KMS-11 (cell line): ENCODE measurements around the gene RTN4R.
"Not testable (repeated sequence)": the region's sequence is repeated elsewhere in the genome, so short reads cannot be mapped to it uniquely, and the experiment has no call there.

Source experiments
- H2AFZ ChIP-seq: fragments of 200-600 bp; sonication (generic); 2 replicates; pipeline ENCODE4 v1.6.1; 2016; ENCODE audit warnings: antibody characterized with exemption, mixed run types, low read depth
- H3K27ac ChIP-seq: fragments of 200-600 bp; sonication (generic); 2 replicates; pipeline ENCODE4 v1.6.1; 2016; ENCODE audit warnings: mild to moderate bottlenecking, mixed run types
- H3K27me3 ChIP-seq: fragments of 200-600 bp; sonication (generic); 2 replicates; pipeline ENCODE4 v1.6.1; 2017; ENCODE audit warnings: mild to moderate bottlenecking, low read depth, mixed run types, moderate library complexity; ENCODE audit not compliant: insufficient read depth
- H3K36me3 ChIP-seq: fragments of 200-600 bp; sonication (generic); 2 replicates; pipeline ENCODE4 v1.6.1; 2017; ENCODE audit warnings: mild to moderate bottlenecking, mixed run types; ENCODE audit not compliant: insufficient read depth
- H3K4me1 ChIP-seq: fragments of 200-600 bp; sonication (generic); 2 replicates; pipeline ENCODE4 v1.6.1; 2016; ENCODE audit warnings: mild to moderate bottlenecking, low read depth, mixed run types; ENCODE audit not compliant: poor library complexity, severe bottlenecking
- H3K4me2 ChIP-seq: fragments of 200-600 bp; sonication (generic); 2 replicates; pipeline ENCODE4 v1.7.0; 2016; ENCODE audit warnings: mild to moderate bottlenecking, mixed run types
- H3K4me3 ChIP-seq: fragments of 200-600 bp; sonication (generic); IDR thresholded peaks from 2 replicates; pipeline ENCODE4 v1.6.1; 2017; ENCODE audit warnings: low read depth, low read length, mixed read lengths; ENCODE audit not compliant: insufficient read depth
- H3K79me2 ChIP-seq: fragments of 200-600 bp; sonication (generic); 2 replicates; pipeline ENCODE4 v1.6.1; 2016; ENCODE audit warnings: low read depth, mixed run types; ENCODE audit not compliant: insufficient read depth
- H3K9ac ChIP-seq: fragments of 200-600 bp; sonication (generic); 2 replicates; pipeline ENCODE4 v1.6.1; 2016; ENCODE audit warnings: mild to moderate bottlenecking, mixed run types
- H4K20me1 ChIP-seq: fragments of 200-600 bp; sonication (generic); 2 replicates; pipeline ENCODE4 v1.6.1; 2016; ENCODE audit warnings: mild to moderate bottlenecking, mixed run types; ENCODE audit not compliant: insufficient read depth
- TF ChIP-seq, protein P1 (sequence below): fragments of 200-600 bp; sonication (generic); conservative IDR thresholded peaks from 2 replicates; pipeline ENCODE4 v1.6.1; 2017; ENCODE audit warnings: low read depth, mild to moderate bottlenecking, antibody characterized with exemption, low read length, moderate library complexity, mixed read lengths

The RTN4R gene

DNA sequence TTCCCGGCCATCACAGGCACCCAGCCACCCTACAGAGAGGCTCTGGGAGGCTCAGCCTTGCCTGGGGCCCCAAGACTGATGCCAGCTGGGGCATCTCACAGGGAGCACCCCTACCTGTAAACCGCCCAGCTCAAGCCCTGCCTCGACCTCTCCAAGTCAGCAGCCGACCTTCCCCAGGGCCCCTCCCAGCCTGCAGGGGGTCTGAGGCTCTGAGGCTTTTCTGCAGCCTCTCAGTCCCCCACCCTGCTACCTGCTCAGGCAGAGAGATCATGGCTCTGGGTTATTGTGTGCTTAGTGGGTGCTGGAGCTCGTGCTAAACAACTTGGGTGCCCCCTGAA is 23.1 kb upstream of the RTN4R start:
- Histone ChIP-seq H3K4me3 (no peak overlapping the region), H3K27me3 (peaks cover 53% of the 10 kb centered on the region), H3K4me2 (no peak overlapping the region), H4K20me1 (no peaks in the 10 kb centered on the region), H2AFZ (no peak overlapping the region), H3K79me2 (no peaks in the 10 kb centered on the region), H3K27ac (no peak overlapping the region), H3K9ac (no peak overlapping the region), H3K36me3 (no peaks in the 10 kb centered on the region), H3K4me1 (no peaks in the 10 kb centered on the region)
- TF ChIP-seq, protein P1, sequence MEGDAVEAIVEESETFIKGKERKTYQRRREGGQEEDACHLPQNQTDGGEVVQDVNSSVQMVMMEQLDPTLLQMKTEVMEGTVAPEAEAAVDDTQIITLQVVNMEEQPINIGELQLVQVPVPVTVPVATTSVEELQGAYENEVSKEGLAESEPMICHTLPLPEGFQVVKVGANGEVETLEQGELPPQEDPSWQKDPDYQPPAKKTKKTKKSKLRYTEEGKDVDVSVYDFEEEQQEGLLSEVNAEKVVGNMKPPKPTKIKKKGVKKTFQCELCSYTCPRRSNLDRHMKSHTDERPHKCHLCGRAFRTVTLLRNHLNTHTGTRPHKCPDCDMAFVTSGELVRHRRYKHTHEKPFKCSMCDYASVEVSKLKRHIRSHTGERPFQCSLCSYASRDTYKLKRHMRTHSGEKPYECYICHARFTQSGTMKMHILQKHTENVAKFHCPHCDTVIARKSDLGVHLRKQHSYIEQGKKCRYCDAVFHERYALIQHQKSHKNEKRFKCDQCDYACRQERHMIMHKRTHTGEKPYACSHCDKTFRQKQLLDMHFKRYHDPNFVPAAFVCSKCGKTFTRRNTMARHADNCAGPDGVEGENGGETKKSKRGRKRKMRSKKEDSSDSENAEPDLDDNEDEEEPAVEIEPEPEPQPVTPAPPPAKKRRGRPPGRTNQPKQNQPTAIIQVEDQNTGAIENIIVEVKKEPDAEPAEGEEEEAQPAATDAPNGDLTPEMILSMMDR = no peak

DNA sequence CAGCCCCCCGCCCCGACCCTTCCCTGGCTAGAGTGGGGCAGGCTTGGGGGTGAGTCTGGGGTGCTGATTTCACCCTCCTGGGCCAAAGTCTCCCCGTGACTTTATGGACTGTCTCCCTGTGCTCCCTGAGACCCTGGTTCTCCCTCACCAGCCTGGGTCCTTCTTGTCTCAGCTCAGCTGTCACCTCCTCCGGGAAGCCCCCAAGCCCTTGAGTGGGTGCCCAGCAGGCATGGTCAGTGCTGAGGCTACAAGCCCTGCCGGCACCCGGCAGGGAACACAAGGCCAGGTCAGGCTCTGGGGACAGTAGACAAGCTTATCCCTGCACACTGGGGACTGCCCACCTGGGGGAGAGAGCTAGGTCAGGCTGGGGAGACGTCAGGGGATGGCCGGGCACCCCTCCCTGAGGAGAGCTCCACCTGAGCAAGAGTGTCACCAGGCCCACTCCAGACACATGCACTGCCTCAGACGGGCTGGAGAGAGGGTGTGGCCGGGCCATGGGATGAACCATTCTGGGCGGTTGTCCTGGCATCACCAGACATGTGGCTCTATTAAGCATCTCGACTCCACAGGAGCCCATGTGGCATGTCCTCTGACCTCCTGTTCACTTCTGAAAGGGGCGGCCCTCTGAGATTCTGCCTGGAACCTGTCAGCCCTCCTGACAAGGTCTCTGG is 22.6 kb upstream of the RTN4R start:
- no peak overlapping the region for H3K4me2 ChIP-seq
- H3K36me3 ChIP-seq = no peaks in the 10 kb centered on the region
- H3K27me3 ChIP-seq = peaks cover 53% of the 10 kb centered on the region
- no peaks in the 10 kb centered on the region for H3K4me1 ChIP-seq
- no peak overlapping the region for H3K27ac ChIP-seq
- H3K9ac ChIP-seq = no peak overlapping the region
- H4K20me1 ChIP-seq = no peaks in the 10 kb centered on the region
- H3K4me3 ChIP-seq = no peak overlapping the region
- TF ChIP-seq, protein P1 = no peak
- H3K79me2 ChIP-seq = no peaks in the 10 kb centered on the region
- H2AFZ ChIP-seq = no peak overlapping the region

DNA sequence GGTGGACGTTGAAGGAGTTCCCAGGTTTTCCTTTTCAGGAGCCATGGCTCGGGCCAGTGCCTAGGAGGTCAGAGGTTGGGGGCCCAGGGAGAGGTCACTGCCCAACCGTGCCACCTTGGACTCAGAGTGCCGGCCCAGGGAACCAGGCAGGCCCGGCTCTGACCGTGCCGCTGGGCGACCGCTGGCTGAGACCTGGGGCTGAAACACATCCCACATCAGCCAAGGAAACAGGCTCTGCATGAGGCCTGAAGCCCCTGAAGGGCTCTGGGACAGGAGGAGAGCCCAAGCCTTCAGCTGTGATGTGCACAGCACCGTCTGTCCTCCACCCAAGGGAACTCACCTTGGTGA is 21.9 kb upstream of the RTN4R start:
- no peaks in the 10 kb centered on the region for H3K4me1 ChIP-seq
- H3K79me2 ChIP-seq = no peaks in the 10 kb centered on the region
- no peaks in the 10 kb centered on the region for H3K36me3 ChIP-seq
- H3K27ac ChIP-seq = no peak overlapping the region
- no peak overlapping the region for H3K4me2 ChIP-seq
- peaks cover 50% of the 10 kb centered on the region for H3K27me3 ChIP-seq
- no peak overlapping the region for H3K9ac ChIP-seq
- H2AFZ ChIP-seq = no peak overlapping the region
- H4K20me1 ChIP-seq = no peaks in the 10 kb centered on the region
- no peak overlapping the region for H3K4me3 ChIP-seq
- TF ChIP-seq, protein P1 = no peak

DNA sequence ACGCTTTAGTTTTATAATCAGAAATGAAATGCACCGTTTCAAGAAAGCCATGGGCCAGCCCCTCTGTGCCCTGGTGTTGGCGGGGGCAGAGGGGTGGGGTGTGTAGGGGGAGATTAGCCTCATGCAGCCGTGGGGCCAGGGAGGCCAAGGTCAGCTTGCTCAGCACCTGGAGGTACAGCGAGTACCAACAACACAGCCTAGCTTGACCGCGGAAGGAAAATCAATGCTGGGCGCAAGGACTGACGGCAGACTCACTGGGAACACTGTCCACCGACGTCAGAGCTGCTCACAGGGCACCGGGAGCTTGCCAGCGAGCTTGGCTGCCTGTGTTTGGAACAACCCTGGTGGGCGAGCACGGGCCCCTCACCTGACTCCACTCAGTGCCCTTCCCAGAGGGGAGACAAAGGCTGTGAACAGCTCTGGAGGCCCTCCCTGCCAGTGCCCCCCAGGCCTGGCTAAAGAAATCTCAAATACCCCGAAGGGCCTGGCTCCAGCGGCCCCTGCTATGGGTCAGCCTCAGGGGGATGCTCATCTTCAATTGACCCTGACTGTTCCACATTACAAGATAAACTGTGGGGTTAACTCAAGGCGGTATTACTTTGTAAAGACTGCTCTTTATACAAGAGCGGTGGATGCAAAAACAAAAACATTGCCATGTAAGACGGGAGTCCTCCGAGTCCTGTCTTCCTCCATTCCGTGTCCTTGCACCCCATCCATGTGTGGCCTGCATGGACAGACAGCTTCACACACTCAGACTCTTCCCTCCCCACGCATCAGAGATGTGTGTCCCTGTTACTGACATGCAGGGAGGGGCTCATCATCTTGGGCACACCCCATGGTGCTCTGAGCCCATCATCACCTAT is 21.3 kb upstream of the RTN4R start:
- peaks cover 50% of the 10 kb centered on the region for H3K27me3 ChIP-seq
- H3K9ac ChIP-seq, H2AFZ ChIP-seq, H3K79me2 ChIP-seq, H3K4me2 ChIP-seq, H4K20me1 ChIP-seq, H3K36me3 ChIP-seq, H3K4me1 ChIP-seq, H3K27ac ChIP-seq, H3K4me3 ChIP-seq: not testable (repeated sequence)

DNA sequence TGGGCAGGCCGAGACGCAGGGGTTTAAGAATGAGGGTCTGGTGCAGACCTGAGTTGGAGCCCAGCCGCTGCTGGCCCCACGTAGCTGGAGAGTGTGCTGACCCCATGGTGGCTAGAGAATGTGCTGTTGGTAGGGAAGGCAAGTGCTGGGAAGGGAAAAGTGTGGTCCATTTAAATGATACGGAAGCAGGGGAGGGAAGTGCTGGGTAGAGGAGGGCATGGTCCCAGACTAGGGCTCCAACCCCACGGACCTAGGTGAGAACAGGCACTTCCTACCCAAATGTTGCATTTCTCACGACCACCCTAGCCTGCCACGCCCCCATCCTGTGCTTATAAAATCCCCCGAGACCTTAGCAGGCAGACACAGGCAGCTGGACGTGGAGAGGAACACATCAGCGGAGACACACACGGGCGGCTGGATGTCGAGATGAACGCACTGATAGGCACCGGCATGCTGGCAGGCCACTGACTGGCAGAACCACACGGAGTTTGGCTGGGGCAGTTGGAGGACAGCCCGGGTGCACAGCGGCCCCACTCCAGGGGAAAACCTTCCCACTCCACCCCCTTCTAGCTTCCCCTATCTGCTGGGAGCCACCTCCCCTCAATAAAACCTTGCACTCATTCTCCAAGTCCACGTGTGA is 18.8 kb upstream of the RTN4R start:
- H3K4me1 ChIP-seq, H3K9ac ChIP-seq, H3K36me3 ChIP-seq: not testable (repeated sequence)

DNA sequence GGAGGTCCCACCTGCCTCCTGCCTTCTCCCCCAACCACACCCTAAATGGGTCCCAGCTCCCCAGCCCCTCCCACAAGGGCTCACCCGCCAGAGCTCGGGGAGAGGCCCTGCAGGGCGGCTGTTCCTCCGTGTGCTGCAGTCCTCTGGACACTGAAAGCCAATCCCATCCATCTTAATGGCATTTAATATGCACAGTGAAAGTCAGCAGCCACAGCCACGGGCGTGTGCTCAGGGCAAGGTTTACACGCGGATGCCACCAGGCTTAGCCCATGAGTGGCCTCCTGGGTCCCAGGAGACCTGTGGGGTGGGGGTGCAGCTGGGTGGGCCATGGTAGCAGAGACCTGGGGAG is 18.2 kb upstream of the RTN4R start:
- not testable (repeated sequence) for H3K79me2 ChIP-seq, H2AFZ ChIP-seq, H3K4me1 ChIP-seq, H3K9ac ChIP-seq, H3K36me3 ChIP-seq, H3K4me3 ChIP-seq, H3K4me2 ChIP-seq, H3K27ac ChIP-seq, H4K20me1 ChIP-seq
- H3K27me3 ChIP-seq = peaks cover 43% of the 10 kb centered on the region

More for the DNA sequence above, 18.8 kb upstream of the RTN4R start:
- not testable (repeated sequence) for H4K20me1 ChIP-seq, H3K4me2 ChIP-seq, H3K27ac ChIP-seq, H2AFZ ChIP-seq, H3K79me2 ChIP-seq, H3K4me3 ChIP-seq
- H3K27me3 ChIP-seq = peaks cover 45% of the 10 kb centered on the region
